CD4-positive, alpha-beta T cell treated with Interleukin-21 for 1 hour (primary cell): ENCODE results near the gene TINAG.
"Not testable (repeated sequence)": the region's sequence is repeated elsewhere in the genome, so short reads cannot be mapped to it uniquely, and the experiment has no call there.

Source experiments
- DNase-seq: peaks from one replicate; pipeline ENCODE4 v3.0.0-alpha.2; 2020

TINAG gene

DNA sequence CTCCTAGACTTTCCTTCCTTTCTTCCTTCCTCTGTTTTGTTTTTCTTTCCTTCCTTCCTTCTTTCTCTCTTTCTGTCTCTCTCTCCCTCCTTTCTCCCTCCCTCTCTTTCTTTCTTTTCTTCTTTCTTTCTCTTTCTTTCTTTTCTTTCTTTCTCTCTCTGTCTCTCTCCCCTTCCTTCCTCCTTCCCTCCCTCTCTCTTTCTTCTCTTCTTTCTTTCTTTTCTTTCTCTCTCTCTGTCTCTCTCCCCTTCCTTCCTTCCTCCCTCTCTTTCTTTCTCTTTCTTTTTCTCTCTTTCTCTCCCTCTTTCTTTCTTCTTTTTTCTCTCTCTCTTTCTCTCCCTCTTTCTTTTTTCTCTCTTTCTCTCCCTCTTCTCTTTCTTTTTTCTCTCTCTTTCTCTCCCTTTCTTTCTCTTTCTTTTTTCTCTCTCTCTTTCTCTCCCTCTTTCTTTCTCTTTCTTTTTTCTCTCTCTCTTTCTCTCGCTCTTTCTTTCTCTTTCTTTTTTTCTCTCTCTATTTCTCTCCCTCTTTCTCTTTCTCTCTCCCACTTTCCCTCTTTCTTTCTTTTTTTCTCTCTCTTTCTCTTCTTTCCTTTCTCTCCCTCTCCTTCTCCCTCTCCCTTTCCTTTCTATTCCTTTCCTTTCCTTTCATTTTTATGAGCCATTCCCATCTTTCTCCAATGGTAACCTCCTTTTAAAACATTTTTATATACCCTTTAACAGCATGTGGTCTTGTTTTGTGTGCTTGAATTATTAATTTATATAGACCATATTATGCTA, 2.3 kb downstream of the TINAG start:
- no peak for DNase-seq

DNA sequence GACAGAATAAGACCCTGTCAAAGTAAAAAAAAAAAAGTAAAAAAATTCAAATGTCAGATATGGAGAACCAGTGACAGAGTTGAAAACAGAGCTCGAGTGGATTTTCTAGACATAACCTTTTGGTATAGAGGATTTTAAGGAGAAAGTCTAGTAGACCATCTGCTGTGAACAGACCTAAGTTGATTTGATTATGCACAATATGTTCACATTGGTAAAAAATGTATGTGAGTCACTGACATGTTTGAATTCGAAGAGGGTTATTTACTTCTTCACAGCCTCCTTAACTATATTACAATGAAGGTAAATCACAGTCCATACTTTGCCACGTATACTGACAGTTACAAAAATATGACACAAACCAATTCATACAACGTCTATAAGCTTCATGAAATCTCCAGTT, 7.4 kb downstream of the TINAG start:
- no peak for DNase-seq

DNA sequence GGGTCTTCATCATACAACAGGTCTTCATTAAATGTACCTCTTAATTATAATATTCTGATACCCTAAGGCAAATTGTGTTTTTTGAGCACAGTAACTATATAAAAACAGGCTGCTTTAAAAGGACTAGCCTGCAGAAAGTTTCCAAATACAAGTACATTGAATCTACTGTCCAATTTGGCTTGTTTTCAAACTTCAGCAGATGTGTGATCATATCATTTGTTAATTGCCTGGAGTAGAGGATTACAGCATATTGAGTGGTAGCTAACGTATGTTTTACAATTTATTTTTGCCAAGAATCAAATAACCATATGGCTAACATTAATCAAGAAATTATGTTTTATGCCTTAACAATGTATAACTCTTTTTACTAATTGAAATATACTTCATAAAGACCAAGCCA, 12.6 kb downstream of the TINAG start:
- DNase-seq = no peak

DNA sequence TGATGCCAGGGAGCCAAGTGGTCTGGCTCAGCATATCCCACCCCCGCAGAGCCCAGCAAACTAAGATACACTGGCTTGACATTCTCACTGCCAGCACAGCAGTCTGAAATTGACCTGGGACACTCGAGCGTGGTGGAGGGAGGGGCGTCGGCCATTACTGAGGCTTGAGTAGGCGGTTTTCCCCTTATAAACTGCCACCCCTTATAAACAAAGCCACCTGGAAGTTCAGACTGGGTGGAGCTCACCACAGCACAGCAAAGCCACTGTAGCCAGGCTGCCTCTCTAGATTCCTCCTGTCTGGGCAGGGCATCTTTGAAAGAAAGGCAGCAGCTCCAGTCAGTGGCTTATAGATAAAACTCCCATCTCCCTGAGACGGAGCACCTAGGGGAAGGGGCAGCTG, 19.4 kb downstream of the TINAG start:
- no peak for DNase-seq

DNA sequence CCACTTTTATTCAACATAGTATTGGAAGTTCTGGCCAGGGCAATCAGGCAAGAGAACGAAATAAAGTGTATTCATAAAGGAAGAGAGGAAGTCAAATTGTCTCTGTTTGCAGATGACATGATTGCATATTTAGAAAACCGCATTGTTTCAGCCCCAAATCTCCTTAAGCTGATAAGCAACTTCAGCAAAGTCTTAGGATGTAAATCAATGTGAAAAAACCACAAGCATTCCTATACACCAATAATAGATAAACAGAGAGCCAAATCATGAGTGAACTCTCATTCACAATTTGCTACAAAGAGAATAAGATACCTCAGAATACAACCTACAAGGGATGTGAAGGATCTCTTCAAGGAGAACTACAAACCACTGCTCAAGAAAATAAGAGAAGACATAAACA, 23.3 kb downstream of the TINAG start:
- not testable (repeated sequence) for DNase-seq

DNA sequence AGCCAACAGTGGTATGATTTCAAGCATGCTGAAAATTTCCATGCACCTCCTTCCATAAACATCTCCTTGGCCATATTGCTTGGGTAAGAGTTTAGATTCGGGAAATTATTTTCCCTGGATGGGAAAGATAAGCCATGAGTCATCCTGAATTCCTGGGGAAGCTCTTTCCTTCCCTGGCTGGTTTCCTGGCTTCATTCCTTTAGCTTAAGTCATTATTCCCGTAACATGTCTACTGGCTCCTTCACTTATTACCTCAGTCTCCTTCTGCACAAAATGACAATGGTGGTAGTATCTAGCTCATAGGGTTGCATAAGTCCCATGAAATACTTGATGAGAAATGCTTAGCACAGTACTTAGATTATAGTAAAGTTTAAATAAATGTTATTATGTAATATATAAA, 27.6 kb downstream of the TINAG start:
- DNase-seq = no peak

DNA sequence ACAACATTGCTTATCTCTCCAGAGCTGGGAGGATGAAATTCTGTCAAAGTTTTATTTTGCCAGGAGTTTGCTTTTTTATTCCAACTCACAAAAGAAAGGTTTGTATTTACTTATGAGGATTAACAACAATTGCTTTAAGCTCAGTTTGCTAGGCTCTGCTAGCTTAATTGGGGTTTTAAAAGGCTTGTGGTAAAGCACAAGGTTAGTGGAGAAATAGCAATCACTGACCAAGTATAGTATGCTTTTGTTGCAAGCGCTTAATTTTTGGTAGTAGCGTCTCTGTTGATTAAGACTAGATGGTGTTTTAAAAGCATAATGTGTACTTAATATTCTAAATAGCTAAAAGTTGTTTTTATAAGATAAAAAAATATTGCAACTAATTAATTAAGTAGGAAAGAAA, 45.7 kb downstream of the TINAG start:
- no peak for DNase-seq

DNA sequence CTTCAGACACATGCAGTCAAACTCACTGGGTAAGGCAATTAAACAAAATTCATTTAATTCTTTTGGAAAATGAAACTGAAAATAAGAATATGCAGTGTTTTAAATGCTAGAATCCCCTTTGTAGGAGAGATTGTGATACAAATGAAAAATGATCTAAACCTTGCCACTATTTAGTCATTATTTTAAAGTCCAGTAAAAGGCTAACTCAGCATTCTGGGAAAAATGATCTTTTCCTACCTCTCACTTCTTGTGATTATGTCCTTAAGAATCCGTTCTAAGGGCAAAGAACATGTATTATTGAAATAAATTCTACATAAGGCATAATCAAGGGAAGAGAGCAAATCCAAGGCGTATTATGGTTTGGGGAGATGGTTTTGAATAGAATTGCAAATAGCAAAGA, 46.4 kb downstream of the TINAG start:
- DNase-seq = no peak

DNA sequence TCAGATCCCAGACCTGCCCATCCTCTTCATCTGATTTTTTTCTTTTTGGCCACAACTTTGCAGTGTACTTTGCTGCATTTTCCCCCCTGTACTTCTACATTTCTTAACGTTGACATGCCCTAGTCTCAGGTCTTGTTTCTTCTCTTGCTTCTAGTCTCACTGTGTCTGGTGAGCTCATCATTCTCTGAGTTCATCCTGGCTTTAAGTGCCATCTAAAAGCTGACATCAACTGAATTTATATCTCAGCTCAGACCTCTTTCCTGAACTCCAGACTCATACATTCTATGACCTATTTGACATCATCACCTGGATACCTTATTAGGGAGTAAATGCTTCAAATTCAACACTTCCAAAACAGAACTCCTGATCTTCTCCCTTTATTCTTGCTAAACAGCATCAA, 48.9 kb downstream of the TINAG start:
- no peak for DNase-seq

DNA sequence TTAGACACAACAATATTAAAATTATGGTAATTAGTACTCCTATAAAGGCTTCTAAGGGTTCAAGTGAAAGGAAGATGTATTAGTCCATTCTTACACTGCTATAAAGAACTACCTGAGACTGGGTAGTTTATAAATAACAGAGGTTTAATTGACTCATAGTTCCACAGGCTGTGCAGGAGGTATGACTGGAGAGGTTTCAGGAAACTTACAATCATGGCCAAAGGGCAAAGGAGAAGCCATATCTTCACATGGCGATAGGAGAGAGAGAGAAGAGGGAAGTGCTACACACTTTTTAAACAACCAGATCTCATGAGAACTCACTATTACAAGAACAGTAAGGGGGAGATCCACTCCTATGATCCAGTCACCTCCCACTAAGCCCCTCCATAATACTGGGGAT, 52.9 kb downstream of the TINAG start:
- no peak for DNase-seq

DNA sequence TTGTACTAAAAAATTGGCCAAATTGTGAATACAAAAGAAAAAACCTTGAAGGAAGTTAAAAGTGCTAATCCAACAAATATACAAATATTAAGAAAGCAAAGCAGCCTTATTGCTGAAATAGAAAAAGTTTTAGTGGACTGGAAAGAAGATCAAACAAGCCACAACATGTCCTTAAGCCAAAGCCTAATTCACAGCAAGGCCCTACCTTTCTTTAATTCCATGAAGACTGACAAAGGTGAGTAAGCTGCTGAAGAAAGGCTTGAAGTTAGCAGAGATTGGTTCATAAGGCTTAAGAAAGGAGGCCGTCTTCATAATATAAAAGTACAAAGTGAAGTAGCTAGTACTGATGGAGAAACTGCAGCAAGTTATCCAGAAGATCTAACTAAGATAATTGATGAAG, 53.5 kb downstream of the TINAG start:
- no peak for DNase-seq

DNA sequence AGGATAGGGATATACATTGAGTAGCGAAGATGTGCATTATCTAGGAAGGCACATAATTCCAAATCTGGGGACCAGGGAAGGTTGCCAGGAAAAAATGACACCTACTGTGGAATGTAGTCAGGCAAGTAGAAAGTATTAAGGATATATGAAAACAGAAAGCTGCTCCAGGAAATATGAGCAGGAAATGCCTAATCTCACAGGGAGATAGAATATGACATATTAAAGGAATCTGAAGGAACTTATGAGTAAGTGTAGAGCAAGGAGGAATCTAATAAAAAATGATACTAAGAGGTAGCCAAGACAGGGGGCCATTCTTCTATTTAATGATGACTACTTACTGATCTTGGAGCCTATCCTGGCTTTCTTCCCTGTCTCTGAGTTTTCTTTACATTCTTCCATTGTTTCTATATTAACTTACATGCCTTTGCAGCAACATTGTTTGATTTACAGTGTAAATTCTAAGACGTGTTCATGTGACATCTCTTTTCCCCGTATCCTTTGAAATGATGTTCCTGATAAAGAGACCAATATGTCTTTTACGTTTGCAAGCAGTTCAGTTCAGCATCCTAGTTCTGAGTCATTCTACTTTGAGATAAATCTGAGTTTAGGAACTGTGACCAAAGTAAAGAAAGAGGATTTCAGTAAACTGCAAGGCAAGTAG, 58.6 kb downstream of the TINAG start:
- DNase-seq = no peak

DNA sequence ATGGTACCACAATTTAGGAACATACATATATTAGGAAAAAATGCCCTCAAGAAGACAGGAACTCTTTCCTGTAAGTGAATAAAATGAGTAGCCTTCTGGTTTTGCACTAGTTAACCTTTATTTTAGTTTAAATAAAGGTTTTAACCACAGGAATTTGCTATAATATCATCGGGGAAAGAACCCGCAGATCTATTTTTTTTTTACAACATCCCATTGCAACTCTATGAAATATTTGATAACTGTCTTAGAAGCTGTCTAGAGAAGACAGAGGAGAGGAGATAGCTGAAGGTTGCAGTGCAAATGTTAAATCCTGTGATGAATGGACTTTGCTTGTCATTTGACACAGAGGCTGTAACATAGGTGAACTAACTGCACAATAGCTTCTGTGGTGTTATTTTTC, 69.5 kb downstream of the TINAG start:
- DNase-seq = no peak

DNA sequence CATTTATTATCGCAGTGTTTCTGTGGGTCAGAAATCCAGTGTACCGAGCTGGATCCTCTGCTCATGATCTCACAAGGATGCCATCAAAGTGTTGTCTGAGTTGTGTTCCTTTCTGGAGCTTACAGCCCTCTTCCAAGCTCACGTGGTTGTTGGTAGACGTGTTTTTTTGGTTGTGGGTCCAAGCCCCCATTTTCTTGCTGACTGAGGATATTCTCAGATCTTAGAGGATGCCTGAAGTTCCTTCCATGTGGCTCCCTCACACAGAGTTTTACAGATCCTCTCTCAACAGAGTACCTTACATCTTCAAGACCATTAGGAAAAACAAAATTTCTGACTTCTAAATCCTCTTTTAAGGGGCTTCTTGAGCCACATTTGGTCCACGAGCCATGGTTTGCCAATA, 78.1 kb downstream of the TINAG start:
- no peak for DNase-seq

DNA sequence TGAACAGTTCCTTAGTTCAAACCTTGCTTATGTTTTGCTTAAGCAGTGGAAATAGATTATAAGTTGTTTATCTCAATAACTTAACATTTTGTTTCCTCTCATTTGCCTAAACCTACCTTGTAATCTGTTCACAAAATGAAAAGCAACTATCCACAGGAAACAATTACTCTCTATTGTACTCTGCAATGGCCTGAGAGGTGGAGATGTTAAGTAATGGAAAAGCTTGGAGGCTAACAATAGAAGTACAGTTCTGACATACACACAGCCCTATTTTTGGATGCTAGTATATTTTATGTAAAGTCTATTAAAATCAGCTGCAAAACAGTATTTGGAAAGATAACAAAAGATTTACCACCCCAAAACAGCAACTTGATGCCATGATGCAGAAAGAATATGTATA, 82.1 kb downstream of the TINAG start:
- DNase-seq = no peak

DNA sequence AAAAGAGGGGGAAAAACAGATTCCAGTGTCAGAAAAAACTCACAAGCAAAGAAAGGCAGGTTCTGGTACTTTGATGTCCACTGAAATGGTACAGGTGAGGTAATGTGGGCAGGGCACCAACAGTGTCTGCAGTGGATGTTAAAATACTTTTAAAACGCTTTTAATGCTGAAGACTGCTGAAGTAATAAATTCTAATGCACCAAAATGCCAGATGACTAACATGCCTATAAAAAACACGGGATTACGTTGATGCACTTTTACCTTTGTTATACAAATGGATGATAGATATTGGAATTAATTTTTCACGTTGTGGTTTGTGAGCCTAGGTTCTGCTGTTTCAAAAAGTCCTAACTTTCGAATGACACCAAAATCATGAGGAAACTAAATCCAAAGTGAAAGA, 83.3 kb downstream of the TINAG start:
- no peak for DNase-seq

DNA sequence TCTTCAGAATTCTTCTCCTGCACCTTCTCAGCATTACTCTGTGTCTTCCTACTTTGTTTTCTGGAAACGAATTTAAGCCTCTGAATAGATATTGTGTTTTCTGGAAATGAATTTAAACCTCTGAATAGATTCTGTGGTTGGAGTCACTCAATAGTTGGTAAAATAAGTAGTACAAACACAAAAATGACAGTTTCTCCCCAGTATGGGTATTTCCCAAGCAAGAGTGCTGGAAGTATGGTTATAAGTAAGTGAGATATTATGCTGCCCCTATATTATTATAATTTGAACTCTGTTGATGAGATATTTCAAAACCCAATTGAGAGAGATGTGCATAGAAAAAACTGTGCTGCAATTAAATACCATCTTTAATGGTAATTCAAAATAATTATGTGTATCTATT, 94.9 kb downstream of the TINAG start:
- no peak for DNase-seq

DNA sequence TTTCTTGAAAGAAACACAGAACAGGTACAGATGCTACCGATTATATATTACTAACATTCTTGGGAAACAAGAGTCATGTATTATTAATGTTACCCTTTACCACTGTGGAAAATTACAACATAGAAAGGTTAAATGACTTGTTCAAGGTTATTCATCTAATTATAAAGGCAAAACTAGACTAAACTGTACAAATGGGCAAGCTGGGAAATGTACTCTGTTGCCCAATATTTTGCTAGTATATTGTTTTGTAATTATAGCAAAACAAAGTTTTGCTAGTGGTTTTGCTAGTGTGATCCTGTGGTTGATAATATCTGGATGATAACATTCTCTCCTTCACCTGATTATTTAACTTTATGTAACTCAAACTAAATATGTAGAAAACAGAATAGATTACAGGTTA, 96.5 kb downstream of the TINAG start:
- no peak for DNase-seq

DNA sequence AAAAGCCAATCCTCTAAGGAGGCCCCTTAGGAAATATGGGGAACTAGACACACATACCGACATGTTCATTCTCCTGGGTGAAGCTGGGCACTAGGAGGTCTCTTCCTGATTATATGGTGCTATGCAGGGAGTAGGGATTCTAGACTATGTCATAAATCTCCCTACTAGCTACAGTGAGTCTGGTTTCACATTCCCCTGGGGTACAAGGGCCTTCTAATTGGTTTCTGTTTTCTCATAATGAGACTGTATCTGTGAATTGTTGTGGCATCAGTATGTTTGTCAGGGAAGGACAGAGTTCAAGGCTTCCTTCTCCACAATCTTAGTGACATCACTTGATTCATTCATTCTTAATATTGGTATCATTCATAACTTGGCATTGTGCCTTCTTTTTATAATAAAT, 103.5 kb downstream of the TINAG start:
- no peak for DNase-seq

DNA sequence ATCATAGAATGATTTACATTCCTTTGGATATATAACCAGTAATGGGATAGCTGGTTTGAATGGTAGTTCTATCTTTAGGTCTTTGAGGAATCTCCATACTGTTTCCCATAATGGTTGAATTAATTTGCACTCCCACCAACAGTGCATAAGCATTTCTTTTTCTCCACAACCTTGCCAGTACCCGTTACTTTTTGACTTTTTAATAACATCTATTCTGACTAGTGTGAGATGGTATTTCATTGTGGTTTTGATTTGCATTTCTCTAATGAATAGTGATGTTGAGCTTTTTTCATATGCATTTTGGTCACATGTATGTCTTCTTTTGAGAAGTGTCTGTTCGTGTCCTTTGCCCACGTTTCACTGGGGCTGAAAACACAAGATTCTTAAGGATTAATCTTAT, 107.3 kb downstream of the TINAG start:
- no peak for DNase-seq

DNA sequence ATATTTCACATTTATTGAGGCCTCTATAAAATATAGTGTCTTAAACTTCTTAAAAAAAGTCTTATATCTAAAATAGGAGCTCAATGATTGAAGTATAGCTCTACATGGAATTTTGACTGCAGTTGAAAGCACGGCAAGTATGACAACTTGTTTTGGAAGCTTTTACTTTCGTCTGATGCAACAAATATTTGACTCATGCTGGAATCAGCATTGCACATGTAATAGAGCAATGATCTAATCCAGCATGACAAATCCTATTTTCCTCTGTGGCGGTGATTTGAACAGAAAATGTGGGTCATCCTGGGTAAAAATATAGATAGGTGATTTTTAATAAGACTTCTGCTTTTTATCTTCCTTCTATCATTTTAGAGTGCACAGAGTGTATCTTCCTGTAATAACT, 111.6 kb downstream of the TINAG start:
- DNase-seq = no peak

DNA sequence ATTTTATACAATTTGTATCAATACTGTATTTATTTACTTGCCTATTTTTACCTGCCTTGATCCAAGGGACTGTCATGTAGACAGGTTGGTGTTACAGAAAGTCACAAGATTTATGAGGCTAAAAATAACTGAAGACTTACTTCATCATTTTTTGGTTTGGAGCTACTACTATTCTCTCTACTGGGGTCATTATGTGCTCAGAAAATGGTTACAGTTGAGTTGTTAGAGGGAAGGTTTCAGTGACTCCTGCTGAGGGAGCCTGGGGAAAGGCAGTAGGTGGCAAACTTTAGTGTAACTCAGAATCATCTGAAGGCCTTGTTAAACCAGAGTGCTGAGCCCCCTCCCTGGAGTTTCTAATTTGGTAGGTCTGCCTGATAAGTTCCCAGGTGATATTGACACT, 118.8 kb downstream of the TINAG start:
- DNase-seq = no peak

DNA sequence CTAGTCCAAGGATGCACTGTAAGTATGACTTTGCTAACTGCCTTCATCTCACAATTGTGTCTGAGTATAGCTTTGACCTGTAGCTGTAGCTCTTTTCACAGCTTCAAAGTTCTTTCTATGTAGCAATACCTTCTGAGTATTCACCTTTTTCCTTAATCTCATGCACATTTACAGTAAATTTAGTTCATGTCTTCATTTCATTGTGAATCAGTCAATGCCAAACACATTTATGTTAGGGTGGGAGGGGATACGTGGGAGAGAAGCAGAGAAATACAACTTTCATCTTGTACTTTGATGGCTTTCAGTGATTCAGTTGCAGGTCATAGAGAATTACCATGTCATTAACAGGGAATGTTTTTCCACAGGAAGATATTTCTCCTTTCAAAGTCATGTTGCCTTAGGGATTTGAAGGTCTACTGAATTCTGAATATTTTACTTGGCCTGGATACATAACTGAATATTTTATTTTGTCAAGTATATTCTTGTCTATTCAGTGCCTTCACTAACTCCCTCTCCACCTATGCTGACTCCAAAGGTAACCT, 119.2 kb downstream of the TINAG start:
- DNase-seq = no peak

DNA sequence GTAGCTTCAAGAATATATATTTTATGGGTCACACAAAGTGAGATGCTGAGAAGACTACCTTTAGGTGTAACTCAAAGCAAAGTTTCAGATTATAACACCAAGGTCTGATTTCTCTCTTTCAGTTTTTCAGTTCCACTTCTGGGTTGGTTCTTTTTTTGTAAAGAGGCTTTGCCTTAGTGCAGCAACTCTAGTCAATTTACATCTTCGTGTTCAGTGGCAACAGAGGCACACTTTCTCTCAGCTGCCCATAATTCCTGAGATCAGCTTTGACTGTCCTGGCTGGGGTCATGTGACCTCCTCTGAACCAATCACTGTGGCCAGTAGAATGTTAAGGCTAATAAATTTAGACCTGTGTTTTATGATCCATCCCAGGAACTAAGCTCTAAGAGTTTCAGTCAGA, 120.2 kb downstream of the TINAG start:
- DNase-seq = no peak

DNA sequence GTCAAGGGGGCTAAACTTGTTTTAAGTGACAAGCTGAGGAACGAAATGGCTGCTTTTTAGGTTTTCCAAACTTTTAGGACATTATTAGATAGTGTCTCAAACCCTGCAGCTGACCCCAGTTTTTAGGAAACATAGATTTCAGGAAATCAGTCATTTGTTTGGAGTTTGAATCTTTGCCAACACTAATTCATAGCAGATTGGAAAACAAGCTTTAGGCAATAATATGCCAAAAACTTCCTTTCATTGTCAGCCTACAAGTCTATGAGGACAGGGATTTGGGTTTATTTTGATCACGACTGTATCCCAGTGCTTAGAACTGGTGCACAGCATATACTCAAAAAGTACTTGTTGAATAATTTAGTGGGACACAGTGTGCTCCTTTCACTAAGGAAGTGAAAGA, 123.2 kb downstream of the TINAG start:
- DNase-seq = no peak
